Esophagus muscularis mucosa (tissue), 3 donors: ENCODE measurements around the gene IL11.

Experiments
- CTCF ChIP-seq, 3 experiments: fragments of 200-600 bp in 2 of 3; fragments of 450-650 bp in 1 of 3; sonication (generic) in 2 of 3; IDR thresholded peaks; one replicate each; pipeline ENCODE4 v1.5.1; 2017 to 2019; ENCODE audit warnings: antibody characterized with exemption in 3 of 3, mild to moderate bottlenecking in 2 of 3, moderate library complexity in 1 of 3
- POLR2A ChIP-seq: fragments of 450-650 bp; IDR thresholded peaks from one replicate; pipeline ENCODE4 v1.6.1; 2017; ENCODE audit warnings: antibody characterized with exemption, moderate library complexity, mild to moderate bottlenecking, low read depth
- POLR2AphosphoS5 ChIP-seq, 2 donors: sonication (generic); formaldehyde crosslinking; IDR thresholded peaks; one replicate each; pipeline ENCODE4 v1.6.1; 2017; ENCODE audit warnings: antibody characterized with exemption in 2 of 2

GRCh38 chr19:55314396-55314795 is 55.9 kb downstream of the IL11 start:
- TF ChIP-seq CTCF (IDR thresholded peaks at IDR 0.05) (no peak), POLR2A (no peak), POLR2AphosphoS5 (IDR thresholded peaks at IDR 0.05) (no peak)
